Ascending aorta (tissue), 2 donors: ENCODE data around the gene SLC25A45. TPM values are rescaled to one million over a fixed set of nuclear protein-coding genes. Genes with fewer than 3 reads are reported as not detected.

Experiments used
- DNase-seq, 2 donors: peaks; one replicate each; pipeline ENCODE4 v3.0.0-alpha.2; 2019; ENCODE audit warnings: low spot score in 2 of 2
- H3K27ac ChIP-seq, 2 donors: fragments of 200-600 bp; sonication (generic); one replicate each; pipeline ENCODE4 v1.5.1; 2016 to 2017; ENCODE audit warnings: mild to moderate bottlenecking in 1 of 2
- H3K27me3 ChIP-seq: fragments of 200-600 bp; sonication (generic); one replicate; pipeline ENCODE4 v1.5.1; 2017
- H3K36me3 ChIP-seq, 2 donors: fragments of 200-600 bp; sonication (generic); one replicate each; pipeline ENCODE4 v1.5.1; 2016
- H3K4me1 ChIP-seq, 2 donors: fragments of 200-600 bp; sonication (generic); one replicate each; pipeline ENCODE4 v1.5.1; 2016 to 2017; ENCODE audit warnings: mild to moderate bottlenecking in 1 of 2
- H3K4me3 ChIP-seq, 2 donors: fragments of 200-600 bp; sonication (generic); one replicate each; pipeline ENCODE4 v1.5.1; 2016 to 2017; ENCODE audit warnings: mild to moderate bottlenecking in 1 of 2
- H3K9me3 ChIP-seq, 2 donors: fragments of 200-600 bp; sonication (generic); one replicate each; pipeline ENCODE4 v1.5.1; 2016
- CTCF ChIP-seq, 3 experiments: fragments of 200-600 bp in 2 of 3; fragments of 450-650 bp in 1 of 3; sonication (generic) in 2 of 3; IDR thresholded peaks; one replicate each; pipeline ENCODE4 v1.5.1; 2016 to 2019; ENCODE audit warnings: antibody characterized with exemption in 3 of 3, mild to moderate bottlenecking in 1 of 3, moderate library complexity in 1 of 3
- intact Hi-C: fragments of 100-400 bp; cut with DNase I; formaldehyde crosslinking; loops from one replicate; pipeline ENCODE4 v1.15.1; 2023
- total RNA-seq: library from RNA; depleted of rRNA; stranded (reverse); fragments of >200 nt; gene quantifications from one replicate; pipeline ENCODE4 v1.1.0, GENCODE V29; 2016

SLC25A45 gene
- total RNA-seq, 1 donor from 2014 or later = 11.4 TPM

- no peak for DNase-seq
- peaks cover 0 to 13% of the 10 kb centered on the region in 2 donors for H3K4me1 ChIP-seq
- no peaks in the 10 kb centered on the region for H3K9me3 ChIP-seq
- H3K27ac ChIP-seq = no peak overlapping the region
- no peaks in the 10 kb centered on the region for H3K27me3 ChIP-seq
- no peaks in the 10 kb centered on the region for H3K36me3 ChIP-seq
- no peak overlapping the region for H3K4me3 ChIP-seq
- no peak for TF ChIP-seq CTCF (IDR thresholded peaks at IDR 0.05)
- intact Hi-C loops = no loop called here
Observed at GRCh38 chr11:65375012-65375411, 7.4 kb downstream of the SLC25A45 start.

- no peak for TF ChIP-seq CTCF (IDR thresholded peaks at IDR 0.05)
- no peaks in the 10 kb centered on the region for H3K36me3 ChIP-seq
- H3K4me1 ChIP-seq = peaks cover 0 to 13% of the 10 kb centered on the region in 2 donors
- intact Hi-C loops = no loop called here
- H3K27me3 ChIP-seq = no peaks in the 10 kb centered on the region
- H3K27ac ChIP-seq = no peak overlapping the region
- DNase-seq = no peak
- H3K4me3 ChIP-seq = no peak overlapping the region
- no peaks in the 10 kb centered on the region for H3K9me3 ChIP-seq
Observed at GRCh38 chr11:65373839-65374580, 8.4 kb downstream of the SLC25A45 start.

- Histone ChIP-seq H3K36me3 (no peaks in the 10 kb centered on the region), H3K9me3 (no peaks in the 10 kb centered on the region), H3K4me3 (no peak overlapping the region), H3K27me3 (no peaks in the 10 kb centered on the region), H3K27ac (peak overlapping the region; percentile 86 to 91), H3K4me1 (peaks cover 0 to 13% of the 10 kb centered on the region in 2 donors)
- no peak for DNase-seq
- intact Hi-C loops = loop anchor here (1.0 to 2.0 kb wide), 2 partner anchors 16 to 46 kb away; partner anchors contain the start of gene FRMD8
- TF ChIP-seq CTCF (IDR thresholded peaks at IDR 0.05) = no peak
Observed at GRCh38 chr11:65370659-65371049, 11.8 kb downstream of the SLC25A45 start.

GRCh38 chr11:65366340-65366773 lies 16.1 kb downstream of the SLC25A45 start:
- Histone ChIP-seq H3K9me3 (no peaks in the 10 kb centered on the region), H3K36me3 (no peaks in the 10 kb centered on the region), H3K27me3 (no peaks in the 10 kb centered on the region), H3K4me3 (no peak overlapping the region), H3K27ac (no peak overlapping the region), H3K4me1 (peaks cover 0 to 7% of the 10 kb centered on the region in 2 donors)
- TF ChIP-seq CTCF (IDR thresholded peaks at IDR 0.05) = peak; percentile 76 to 86 (median 82)
- DNase-seq = no peak
- intact Hi-C loops = loop anchor here (2.0 kb wide), 1 partner anchor 142 kb away; no protein-coding TSS in a partner anchor

- H3K27ac ChIP-seq = no peak overlapping the region
- TF ChIP-seq CTCF (IDR thresholded peaks at IDR 0.05) = no peak
- H3K9me3 ChIP-seq = no peaks in the 10 kb centered on the region
- intact Hi-C loops = no loop called here
- H3K36me3 ChIP-seq = no peaks in the 10 kb centered on the region
- no peak overlapping the region for H3K4me3 ChIP-seq
- H3K27me3 ChIP-seq = no peaks in the 10 kb centered on the region
- no peak for DNase-seq
- H3K4me1 ChIP-seq = no peaks in the 10 kb centered on the region
Observed at GRCh38 chr11:65363770-65364169, 18.7 kb downstream of the SLC25A45 start.
